ENCODE measurements around the gene ID3. TPM values are rescaled to one million over a fixed set of nuclear protein-coding genes. Genes with fewer than 3 reads are reported as not detected.

The ID3 gene
- total and polyA plus RNA-seq, 2 of the 8 experiments (the other 6 are each of a cell fraction or from before 2014, with no cell fraction given) = 240 to 304 TPM

DNA sequence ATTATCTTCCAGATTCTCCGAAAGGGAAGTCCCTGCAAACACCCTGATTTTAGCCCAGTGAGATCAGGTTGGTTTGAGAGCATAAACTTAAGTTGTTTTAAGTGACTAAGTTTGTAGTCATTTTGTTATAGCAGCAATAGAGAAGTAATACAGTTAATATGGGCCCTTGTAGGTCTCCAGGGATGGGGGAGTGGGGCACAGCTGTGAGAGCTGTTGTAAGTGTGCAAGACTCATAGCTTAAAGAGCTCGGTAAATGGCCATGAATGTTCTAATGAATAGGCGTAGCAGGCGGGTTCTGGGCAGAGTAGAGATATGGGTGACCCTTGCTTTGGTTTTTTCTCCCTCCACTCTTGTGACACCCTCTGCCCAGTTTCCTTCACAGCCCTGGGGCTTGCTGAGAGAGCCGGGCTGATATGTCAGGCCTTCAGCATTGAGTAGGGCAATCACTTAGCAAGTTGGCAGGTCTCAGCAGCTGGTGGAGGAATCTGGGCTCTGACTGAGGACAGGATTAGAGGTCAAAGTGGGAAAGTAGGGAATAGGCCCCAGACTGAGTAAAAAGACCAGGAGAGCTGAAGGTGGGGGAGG, 16.0 kb upstream of the ID3 start:
- Histone ChIP-seq H3K9ac (replicated peaks in 1 of 4; ENCODE audit: extremely low read depth in 1 of 4, low read depth in 3 of 4, low read length in 3 of 4) (no peak overlapping the region), H3K4ac (replicated peaks; ENCODE audit: insufficient read length, low read depth, low read length) (no peak overlapping the region), H2AFZ (ENCODE audit: low read length) (no peak overlapping the region), H3K4me2 (ENCODE audit: insufficient read depth in 1 of 2, low read depth in 2 of 2, low read length in 2 of 2) (no peak overlapping the region), H3K23me2 (ENCODE audit: low read depth, low read length) (no peaks in the 10 kb centered on the region), H3K18ac (ENCODE audit: extremely low read depth, low read length) (no peak overlapping the region), H3K4me1 (replicated peaks in 1 of 4; ENCODE audit: control insufficient read depth in 3 of 4, insufficient read depth in 4 of 4, low read length in 3 of 4) (peaks cover 2 to 6% (median 3%) of the 10 kb centered on the region in 4 experiments; a peak in 4 of 7 replicates), H3K27me3 (replicated peaks in 1 of 4; ENCODE audit: control insufficient read depth in 3 of 4, extremely low read depth in 1 of 4, insufficient read depth in 3 of 4, low read length in 3 of 4) (no peaks in the 10 kb centered on the region), H4K20me1 (replicated peaks in 1 of 2; ENCODE audit: control insufficient read depth in 1 of 2, insufficient read depth in 2 of 2, low read length in 2 of 2) (no peaks in the 10 kb centered on the region), H2BK12ac (ENCODE audit: low read depth, low read length) (no peak overlapping the region), H2AK5ac (ENCODE audit: low read depth, low read length) (no peak overlapping the region; the same call in 1 of the 2 replicates), H3K36me3 (ENCODE audit: control insufficient read depth in 2 of 4, insufficient read depth in 4 of 4, low read length in 3 of 4) (no peaks in the 10 kb centered on the region), H3K23ac (ENCODE audit: insufficient read length) (no peak overlapping the region), H2BK5ac (ENCODE audit: low read depth, low read length) (no peak overlapping the region), H4K5ac (ENCODE audit: insufficient read length, low read depth, low read length) (no peak overlapping the region), H3K56ac (replicated peaks; ENCODE audit: insufficient read length, low read depth, low read length) (no peak overlapping the region), H3K4me3 (ENCODE audit: extremely low read depth in 1 of 4, insufficient read depth in 2 of 4, low read depth in 3 of 4, low read length in 4 of 4) (no peak overlapping the region), H3K79me2 (ENCODE audit: control insufficient read depth in 1 of 2, insufficient read depth in 2 of 2, low read length in 2 of 2) (no peaks in the 10 kb centered on the region), H4K91ac (replicated peaks; ENCODE audit: insufficient read length, low read length) (no peak overlapping the region), H2BK20ac (ENCODE audit: low read length) (peak overlapping the region; percentile 13; the same call in 1 of the 2 replicates), H3K27ac (ENCODE audit: low read depth, low read length) (no peak overlapping the region), H2BK15ac (ENCODE audit: low read length) (no peak overlapping the region), H3K79me1 (ENCODE audit: low read depth, low read length) (no peaks in the 10 kb centered on the region), H3K14ac (ENCODE audit: insufficient read length) (no peak overlapping the region), H3K9me3 (ENCODE audit: insufficient read depth in 2 of 2, low read depth in 1 of 2, low read length in 1 of 2) (no peaks in the 10 kb centered on the region), H2BK120ac (replicated peaks; ENCODE audit: low read depth, low read length) (no peak overlapping the region), H4K8ac (ENCODE audit: extremely low read depth, insufficient read depth, low read length) (no peak overlapping the region; the same call in 1 of the 2 replicates)
- TF ChIP-seq ATF2 (IDR thresholded peaks at IDR 0.05; ENCODE audit: low read length) = no peak
- POLR2A ChIA-PET (ENCODE audit: partially characterized antibody) = interaction anchor here (0.6 to 15.7 kb wide), 4 partner anchors 15 to 448 kb away, joined by 3 to 283 read pairs (median 14); partner anchors contain the start of gene ID3
- CTCF ChIA-PET (ENCODE audit: partially characterized antibody) = interaction anchor here (0.5 to 3.8 kb wide), 12 partner anchors 10 to 125 kb away, joined by 3 to 18 read pairs (median 4); no protein-coding TSS in a partner anchor
- DNase-seq (ENCODE audit: low read depth in 1 of 2, low spot score in 2 of 2) (no peak), FAIRE-seq (no peak)
- 85% methylated on average over 5 of the region's 5 CpGs; no CpG with 5 or more reads in 1 of the 2 experiments for WGBS, 2 experiments (ENCODE audit: extremely low coverage in 1 of 2, insufficient coverage in 1 of 2, insufficient read length in 1 of 2, insufficient replicate concordance in 2 of 2, low coverage in 1 of 2, low lambda C conversion rate in 2 of 2, missing lambda C conversion rate in 1 of 2)

Data from H1 (cell line).